WTC11 (cell line): ENCODE data around the gene ITPRID2. TPM values are rescaled to one million over a fixed set of nuclear protein-coding genes. Genes with fewer than 3 reads are reported as not detected.

Source experiments
- ATAC-seq: fragments of 200-7000 bp; cut with Tn5 transposase; 2 replicates; pipeline ENCODE4 v1.10.0; 2021; ENCODE audit warnings: mild to moderate bottlenecking, moderate library complexity
- CTCF ChIA-PET: fragments of 300-600 bp; sonication (Branson Sonifier 250); formaldehyde crosslinking; loops from one replicate; lab custom pipeline; 2021; ENCODE audit warnings: antibody characterized with exemption; lab: Charles Lee
- POLR2A ChIA-PET: fragments of 350-600 bp; sonication (Branson Sonifier 250); formaldehyde crosslinking; loops from one replicate; lab custom pipeline; 2021; ENCODE audit warnings: antibody characterized with exemption; lab: Charles Lee
- DNase-seq: peaks from one replicate; pipeline ENCODE4 v3.0.0; 2021; ENCODE audit warnings: low spot score
- H3K27ac Mint-ChIP-seq: 2 replicates; pipeline ENCODE4 v1.8.0; 2021; ENCODE audit warnings: mixed read lengths
- H3K27me3 Mint-ChIP-seq: 2 replicates; pipeline ENCODE4 v1.8.0; 2021; ENCODE audit warnings: low read depth, mild to moderate bottlenecking, moderate library complexity, mixed read lengths
- H3K36me3 Mint-ChIP-seq: 2 replicates; pipeline ENCODE4 v1.8.0; 2021; ENCODE audit warnings: mixed read lengths
- H3K4me1 Mint-ChIP-seq: 2 replicates; pipeline ENCODE4 v1.8.0; 2022; ENCODE audit warnings: mixed read lengths
- H3K4me3 Mint-ChIP-seq: 2 replicates; pipeline ENCODE4 v1.8.0; 2021; ENCODE audit warnings: mild to moderate bottlenecking, moderate library complexity, mixed read lengths
- H3K9me3 Mint-ChIP-seq: 2 replicates; pipeline ENCODE4 v1.8.0; 2021; ENCODE audit warnings: mixed read lengths
- ARID4B ChIP-seq: sonication (generic); formaldehyde crosslinking; IDR thresholded peaks from 2 replicates; pipeline ENCODE4 v1.8.0; 2023; ENCODE audit warnings: missing genetic modification reagents, mild to moderate bottlenecking, borderline replicate concordance
- CDX4 ChIP-seq: fragments of 250-450 bp; sonication (Bioruptor Pico); IDR thresholded peaks from 2 replicates; pipeline ENCODE4 v1.9.0; 2021; ENCODE audit warnings: moderate library complexity, mild to moderate bottlenecking, inconsistent platforms, borderline replicate concordance
- CREM ChIP-seq: sonication (generic); formaldehyde crosslinking; IDR thresholded peaks from 2 replicates; pipeline ENCODE4 v1.8.1; 2022; ENCODE audit warnings: mild to moderate bottlenecking, missing genetic modification reagents, moderate library complexity
- EMX1 ChIP-seq: fragments of 250-450 bp; sonication (Bioruptor Pico); IDR thresholded peaks from 2 replicates; pipeline ENCODE4 v1.8.0; 2021; ENCODE audit warnings: mild to moderate bottlenecking
- FOXJ3 ChIP-seq: sonication (generic); formaldehyde crosslinking; IDR thresholded peaks from 2 replicates; pipeline ENCODE4 v1.9.0; 2021; ENCODE audit warnings: missing genetic modification reagents, mild to moderate bottlenecking, borderline replicate concordance
- FOXP1 ChIP-seq: sonication (generic); formaldehyde crosslinking; IDR thresholded peaks from 2 replicates; pipeline ENCODE4 v1.8.0; 2022; ENCODE audit warnings: missing genetic modification reagents, mild to moderate bottlenecking, moderate library complexity, borderline replicate concordance
- HMGA2 ChIP-seq: fragments of 250-450 bp; sonication (Bioruptor Pico); IDR thresholded peaks from 2 replicates; pipeline ENCODE4 v1.4.0; 2021; ENCODE audit warnings: mild to moderate bottlenecking, moderate library complexity
- IRF2 ChIP-seq: sonication (generic); formaldehyde crosslinking; IDR thresholded peaks from 2 replicates; pipeline ENCODE4 v1.8.0; 2022; ENCODE audit warnings: low read depth, missing genetic modification reagents, borderline replicate concordance
- NFE2L1 ChIP-seq: sonication (generic); formaldehyde crosslinking; IDR thresholded peaks from 2 replicates; pipeline ENCODE4 v1.8.1; 2023; ENCODE audit warnings: missing genetic modification reagents
- STAT6 ChIP-seq: sonication (generic); formaldehyde crosslinking; conservative IDR thresholded peaks from 2 replicates; pipeline ENCODE4 v1.8.1; 2023; ENCODE audit warnings: mild to moderate bottlenecking, low read depth, missing genetic modification reagents, moderate library complexity
- ZBTB21 ChIP-seq: sonication (generic); formaldehyde crosslinking; IDR thresholded peaks from 2 replicates; pipeline ENCODE4 v1.8.1; 2023; ENCODE audit warnings: mild to moderate bottlenecking, missing genetic modification reagents, borderline replicate concordance
- ZNF317 ChIP-seq: sonication (generic); formaldehyde crosslinking; IDR thresholded peaks from 2 replicates; pipeline ENCODE4 v1.8.1; 2023; ENCODE audit warnings: low read depth, mild to moderate bottlenecking, moderate library complexity, missing genetic modification reagents, borderline replicate concordance
- ZNF512 ChIP-seq: sonication (generic); formaldehyde crosslinking; IDR thresholded peaks from 2 replicates; pipeline ENCODE4 v1.8.1; 2022; ENCODE audit warnings: missing genetic modification reagents, borderline replicate concordance
- total RNA-seq: library from RNA; stranded (reverse); gene quantifications from 3 replicates; pipeline ENCODE4 v1.2.3, GENCODE V29; 2021
- TF ChIP-seq, protein P1 (sequence below): sonication (generic); formaldehyde crosslinking; IDR thresholded peaks from 2 replicates; pipeline ENCODE4 v1.8.1; 2022; ENCODE audit warnings: low read depth, mild to moderate bottlenecking, moderate library complexity, missing genetic modification reagents, borderline replicate concordance
- TF ChIP-seq, protein P2 (sequence below): sonication (generic); formaldehyde crosslinking; IDR thresholded peaks from 2 replicates; pipeline ENCODE4 v1.8.1; 2023; ENCODE audit warnings: mild to moderate bottlenecking, missing genetic modification reagents, borderline replicate concordance

Gene ITPRID2
- total RNA-seq, 1 experiment from 2014 or later = 19.4 TPM

GRCh38 chr2:181934694-181935093, 43.2 kb downstream of the ITPRID2 start:
- DNase-seq = no peak
- POLR2A ChIA-PET = no interaction called here
- TF ChIP-seq, protein P1, sequence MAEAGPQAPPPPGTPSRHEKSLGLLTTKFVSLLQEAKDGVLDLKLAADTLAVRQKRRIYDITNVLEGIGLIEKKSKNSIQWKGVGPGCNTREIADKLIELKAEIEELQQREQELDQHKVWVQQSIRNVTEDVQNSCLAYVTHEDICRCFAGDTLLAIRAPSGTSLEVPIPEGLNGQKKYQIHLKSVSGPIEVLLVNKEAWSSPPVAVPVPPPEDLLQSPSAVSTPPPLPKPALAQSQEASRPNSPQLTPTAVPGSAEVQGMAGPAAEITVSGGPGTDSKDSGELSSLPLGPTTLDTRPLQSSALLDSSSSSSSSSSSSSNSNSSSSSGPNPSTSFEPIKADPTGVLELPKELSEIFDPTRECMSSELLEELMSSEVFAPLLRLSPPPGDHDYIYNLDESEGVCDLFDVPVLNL (CRISPR knock-in tag) = no peak
- TF ChIP-seq ARID4B (CRISPR knock-in tag) = no peak
- no peak for TF ChIP-seq ZNF512
- no peak for TF ChIP-seq CREM (CRISPR knock-in tag)
- no peak for TF ChIP-seq CDX4 (CRISPR knock-in tag)
- TF ChIP-seq FOXJ3 = no peak
- H3K9me3 Mint-ChIP-seq = no peaks in the 10 kb centered on the region
- CTCF ChIA-PET = no interaction called here
- H3K4me3 Mint-ChIP-seq = no peak overlapping the region
- no peaks in the 10 kb centered on the region for H3K4me1 Mint-ChIP-seq
- no peak for ATAC-seq
- no peaks in the 10 kb centered on the region for H3K27me3 Mint-ChIP-seq
- H3K27ac Mint-ChIP-seq = no peak overlapping the region
- H3K36me3 Mint-ChIP-seq = no peaks in the 10 kb centered on the region

- Mint-ChIP-seq H3K27me3 (no peaks in the 10 kb centered on the region), H3K9me3 (no peaks in the 10 kb centered on the region), H3K4me1 (no peaks in the 10 kb centered on the region), H3K36me3 (no peaks in the 10 kb centered on the region), H3K4me3 (no peak overlapping the region), H3K27ac (no peak overlapping the region)
- DNase-seq (no peak), ATAC-seq (no peak)
- TF ChIP-seq STAT6 (no peak), ZNF317 (no peak), NFE2L1 (CRISPR knock-in tag) (no peak), FOXP1 (CRISPR knock-in tag) (no peak), IRF2 (CRISPR knock-in tag) (no peak), EMX1 (CRISPR knock-in tag) (no peak), HMGA2 (CRISPR knock-in tag) (no peak), ZBTB21 (no peak)
- TF ChIP-seq, protein P2, sequence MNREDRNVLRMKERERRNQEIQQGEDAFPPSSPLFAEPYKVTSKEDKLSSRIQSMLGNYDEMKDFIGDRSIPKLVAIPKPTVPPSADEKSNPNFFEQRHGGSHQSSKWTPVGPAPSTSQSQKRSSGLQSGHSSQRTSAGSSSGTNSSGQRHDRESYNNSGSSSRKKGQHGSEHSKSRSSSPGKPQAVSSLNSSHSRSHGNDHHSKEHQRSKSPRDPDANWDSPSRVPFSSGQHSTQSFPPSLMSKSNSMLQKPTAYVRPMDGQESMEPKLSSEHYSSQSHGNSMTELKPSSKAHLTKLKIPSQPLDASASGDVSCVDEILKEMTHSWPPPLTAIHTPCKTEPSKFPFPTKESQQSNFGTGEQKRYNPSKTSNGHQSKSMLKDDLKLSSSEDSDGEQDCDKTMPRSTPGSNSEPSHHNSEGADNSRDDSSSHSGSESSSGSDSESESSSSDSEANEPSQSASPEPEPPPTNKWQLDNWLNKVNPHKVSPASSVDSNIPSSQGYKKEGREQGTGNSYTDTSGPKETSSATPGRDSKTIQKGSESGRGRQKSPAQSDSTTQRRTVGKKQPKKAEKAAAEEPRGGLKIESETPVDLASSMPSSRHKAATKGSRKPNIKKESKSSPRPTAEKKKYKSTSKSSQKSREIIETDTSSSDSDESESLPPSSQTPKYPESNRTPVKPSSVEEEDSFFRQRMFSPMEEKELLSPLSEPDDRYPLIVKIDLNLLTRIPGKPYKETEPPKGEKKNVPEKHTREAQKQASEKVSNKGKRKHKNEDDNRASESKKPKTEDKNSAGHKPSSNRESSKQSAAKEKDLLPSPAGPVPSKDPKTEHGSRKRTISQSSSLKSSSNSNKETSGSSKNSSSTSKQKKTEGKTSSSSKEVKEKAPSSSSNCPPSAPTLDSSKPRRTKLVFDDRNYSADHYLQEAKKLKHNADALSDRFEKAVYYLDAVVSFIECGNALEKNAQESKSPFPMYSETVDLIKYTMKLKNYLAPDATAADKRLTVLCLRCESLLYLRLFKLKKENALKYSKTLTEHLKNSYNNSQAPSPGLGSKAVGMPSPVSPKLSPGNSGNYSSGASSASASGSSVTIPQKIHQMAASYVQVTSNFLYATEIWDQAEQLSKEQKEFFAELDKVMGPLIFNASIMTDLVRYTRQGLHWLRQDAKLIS (CRISPR knock-in tag) = no peak
- ChIA-PET CTCF (interaction anchor here (0.6 kb wide), 1 partner anchor 16 kb away, joined by 3 read pairs; no protein-coding TSS in a partner anchor), POLR2A (no interaction called here)
Measured at GRCh38 chr2:181937473-181937872, 45.9 kb downstream of the ITPRID2 start.
